HepG2 (cell line): Measurements from ENCODE around the gene PAIP2.

Source experiments
- CTCF ChIP-seq: sonication (generic); formaldehyde crosslinking; IDR thresholded peaks from 2 replicates; pipeline ENCODE4 v1.5.0; 2020; ENCODE audit warnings: mild to moderate bottlenecking, missing genetic modification reagents, moderate library complexity
- GATAD1 ChIP-seq: IDR thresholded peaks from 2 replicates; pipeline ENCODE4 v1.6.1; 2016; ENCODE audit warnings: missing genetic modification reagents, missing compliant biosample characterization
- GTF2F1 ChIP-seq: fragments of 150-350 bp; IDR thresholded peaks from 2 replicates; pipeline ENCODE4 v1.6.1; 2014; ENCODE audit warnings: low read length
- KMT2B ChIP-seq: IDR thresholded peaks from 2 replicates; pipeline ENCODE4 v1.6.1; 2016; ENCODE audit warnings: missing genetic modification reagents, missing compliant biosample characterization
- SCMH1 ChIP-seq: sonication (generic); formaldehyde crosslinking; IDR thresholded peaks from 2 replicates; pipeline ENCODE4 v1.9.0; 2021; ENCODE audit warnings: missing genetic modification reagents, mild to moderate bottlenecking, borderline replicate concordance
- ZBTB8A ChIP-seq: sonication (generic); formaldehyde crosslinking; IDR thresholded peaks from 2 replicates; pipeline ENCODE4 v1.4.0; 2020; ENCODE audit warnings: mild to moderate bottlenecking, low read depth, missing genetic modification reagents, borderline replicate concordance
- ZFX ChIP-seq: sonication (generic); formaldehyde crosslinking; IDR thresholded peaks from 2 replicates; pipeline ENCODE4 v1.4.0; 2020; ENCODE audit warnings: mild to moderate bottlenecking, low read depth, missing genetic modification reagents, moderate library complexity
- ZNF280D ChIP-seq: sonication (generic); formaldehyde crosslinking; IDR thresholded peaks from 2 replicates; pipeline ENCODE4 v1.5.1; 2020; ENCODE audit warnings: mild to moderate bottlenecking, missing genetic modification reagents
- ZNF546 ChIP-seq: sonication (generic); formaldehyde crosslinking; conservative IDR thresholded peaks from 2 replicates; pipeline ENCODE4 v1.8.1; 2023; ENCODE audit warnings: mild to moderate bottlenecking, missing genetic modification reagents
- ZNF781 ChIP-seq: sonication (generic); formaldehyde crosslinking; IDR thresholded peaks from 2 replicates; pipeline ENCODE4 v1.5.1; 2020; ENCODE audit warnings: borderline replicate concordance, mild to moderate bottlenecking, missing genetic modification reagents; ENCODE audit errors: not compliant biosample characterization

DNA sequence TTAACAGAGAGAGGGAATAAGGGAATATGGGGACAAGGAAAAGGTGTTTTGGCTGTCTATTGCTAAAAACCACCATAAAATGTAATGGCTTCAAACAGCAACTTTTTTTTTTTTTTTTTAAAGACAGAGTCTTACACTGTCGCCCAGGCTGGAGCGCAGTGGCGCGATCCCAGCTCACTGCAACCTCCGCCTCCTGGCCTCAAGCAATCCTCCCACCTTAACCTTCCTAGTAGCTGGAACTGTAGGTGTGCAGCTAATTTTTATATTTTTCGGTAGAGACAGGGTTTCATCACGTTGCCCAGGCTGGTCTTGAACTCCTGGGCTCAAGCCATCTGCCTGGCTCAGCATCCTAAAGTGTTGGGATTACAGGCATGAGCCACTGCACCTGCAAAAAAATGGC lies 66.5 kb downstream of the PAIP2 start:
- no peak for TF ChIP-seq KMT2B (CRISPR knock-in tag)
- TF ChIP-seq GATAD1 (CRISPR knock-in tag): no peak
- no peak for TF ChIP-seq GTF2F1
- no peak for TF ChIP-seq SCMH1 (CRISPR knock-in tag)
- no peak for TF ChIP-seq CTCF (CRISPR knock-in tag)
- no peak for TF ChIP-seq ZFX (CRISPR knock-in tag)
- TF ChIP-seq ZNF781 (CRISPR knock-in tag): no peak
- TF ChIP-seq ZNF546: no peak
- no peak for TF ChIP-seq ZBTB8A (CRISPR knock-in tag)
- TF ChIP-seq ZNF280D (CRISPR knock-in tag): no peak
